HepG2 (cell line): ENCODE results near the gene RASGRP2. TPM values are rescaled to one million over a fixed set of nuclear protein-coding genes. Genes with fewer than 3 reads are reported as not detected.

Source experiments
- ATAC-seq: fragments of 200-7000 bp; cut with Tn5 transposase; 3 replicates; pipeline ENCODE4 v1.9.1; 2020; ENCODE audit warnings: mild to moderate bottlenecking, moderate library complexity
- BruUV-seq: library from RNA; stranded (reverse); fragments of 400-500 nt; replicated peaks from 2 replicates; lab custom pipeline; 2021; lab: Mats Ljungman, UMichigan
- CTCF ChIA-PET: fragments of 300-600 bp; formaldehyde crosslinking; extraction: SDS; loops from one replicate; lab custom pipeline; 2021; ENCODE audit warnings: low total read pairs, inconsistent platforms, low intra/inter-chr PET ratio; lab: Yijun Ruan, JAX
- POLR2A ChIA-PET: fragments of 350-600 bp; sonication (Branson Sonifier 250); formaldehyde crosslinking; loops from one replicate; lab custom pipeline; 2020; ENCODE audit warnings: antibody characterized with exemption, inconsistent platforms; lab: Yijun Ruan, JAX
- DNase-seq: peaks from one replicate; pipeline ENCODE4 v3.0.0-alpha.2; 2015; ENCODE audit warnings: low spot score
- FAIRE-seq: peaks from 3 replicates; lab custom pipeline; 2011; peaks lifted over from hg19 to GRCh38; lab: Jason Lieb, UNC
- H2AFZ ChIP-seq: one replicate; pipeline ENCODE4 v1.6.1; 2011; ENCODE audit warnings: low read length, inconsistent platforms
- H3K27ac ChIP-seq: fragments of 300-600 bp; 3 replicates; pipeline ENCODE4 v1.8.0; 2011; ENCODE audit warnings: mixed run types, mild to moderate bottlenecking, mixed read lengths, low read length, inconsistent platforms; ENCODE audit not compliant: insufficient read depth; ENCODE audit errors: extremely low read length
- H3K27me3 ChIP-seq, 2 experiments: fragments of 200-600 bp in 1 of 2; 2 replicates in 1 of 2; 3 replicates in 1 of 2; pipeline versions ENCODE4 v1.6.0 to v1.8.0; 2011; ENCODE audit warnings: low read length in 2 of 2, mild to moderate bottlenecking in 2 of 2, moderate library complexity in 2 of 2, inconsistent platforms in 1 of 2; ENCODE audit not compliant: insufficient read depth in 2 of 2, control insufficient read depth in 1 of 2
- H3K36me3 ChIP-seq, 2 experiments: fragments of 200-600 bp in 1 of 2; replicated peaks in 1 of 2; 2 replicates in 1 of 2; 3 replicates in 1 of 2; pipeline versions ENCODE4 v1.5.1 to v1.8.0; 2011; ENCODE audit warnings: low read length in 2 of 2, inconsistent platforms in 1 of 2; ENCODE audit not compliant: insufficient read depth in 2 of 2, control insufficient read depth in 1 of 2
- H3K4me1 ChIP-seq: 2 replicates; pipeline ENCODE4 v1.5.1; 2012; ENCODE audit warnings: low read length, inconsistent platforms; ENCODE audit not compliant: insufficient read depth
- H3K4me2 ChIP-seq: 2 replicates; pipeline ENCODE4 v1.6.0; 2011; ENCODE audit warnings: low read depth, low read length, inconsistent platforms
- H3K4me3 ChIP-seq, 3 experiments: fragments of 200-600 bp in 1 of 3; sonication (generic), shearing (Covaris generic) in 1 of 3; replicated peaks in 1 of 3; 2 replicates each; pipeline ENCODE4 v1.5.1; 2011 to 2016; ENCODE audit warnings: low read length in 3 of 3, inconsistent platforms in 2 of 3, low read depth in 2 of 3, mild to moderate bottlenecking in 2 of 3, control low read depth in 1 of 3, mixed read lengths in 1 of 3; ENCODE audit not compliant: insufficient read depth in 1 of 3
- H3K79me2 ChIP-seq: one replicate; pipeline ENCODE4 v1.6.1; 2011; ENCODE audit warnings: low read length, inconsistent platforms; ENCODE audit not compliant: insufficient read depth
- H3K9ac ChIP-seq: 2 replicates; pipeline ENCODE4 v1.6.0; 2011; ENCODE audit warnings: mild to moderate bottlenecking, low read depth, low read length, inconsistent platforms; ENCODE audit not compliant: insufficient read depth
- H3K9me3 ChIP-seq: 2 replicates; pipeline ENCODE4 v1.5.1; 2012; ENCODE audit warnings: mild to moderate bottlenecking, low read length
- H4K20me1 ChIP-seq: 2 replicates; pipeline ENCODE4 v1.6.0; 2011; ENCODE audit warnings: inconsistent platforms, mild to moderate bottlenecking, low read length, moderate library complexity; ENCODE audit not compliant: insufficient read depth
- ARNTL ChIP-seq: sonication (generic); formaldehyde crosslinking; IDR thresholded peaks from 2 replicates; pipeline ENCODE4 v1.4.0; 2020; ENCODE audit warnings: mild to moderate bottlenecking, missing genetic modification reagents
- E2F2 ChIP-seq: sonication (generic); formaldehyde crosslinking; IDR thresholded peaks from 2 replicates; pipeline ENCODE4 v1.4.0; 2020; ENCODE audit warnings: missing genetic modification reagents, borderline replicate concordance
- FOSL2 ChIP-seq: sonication (generic); formaldehyde crosslinking; IDR thresholded peaks from 2 replicates; pipeline ENCODE4 v1.4.0; 2020; ENCODE audit warnings: missing genetic modification reagents
- IKZF1 ChIP-seq: fragments of 450-650 bp; IDR thresholded peaks from 2 replicates; pipeline ENCODE4 v1.7.1; 2016
- ISL2 ChIP-seq: sonication (generic); formaldehyde crosslinking; IDR thresholded peaks from 2 replicates; pipeline ENCODE4 v1.5.0; 2020; ENCODE audit warnings: missing genetic modification reagents
- KDM1A ChIP-seq: IDR thresholded peaks from 2 replicates; pipeline ENCODE4 v1.6.1; 2016; ENCODE audit warnings: missing compliant biosample characterization
- KDM5A ChIP-seq: fragments of 200-600 bp; sonication (generic); IDR thresholded peaks from 2 replicates; pipeline ENCODE4 v1.7.0; 2018; ENCODE audit warnings: antibody characterized with exemption, mild to moderate bottlenecking, low read length, borderline replicate concordance
- KLF16 ChIP-seq, 2 experiments: sonication (generic) in 1 of 2; formaldehyde crosslinking in 1 of 2; IDR thresholded peaks; 2 replicates each; pipeline versions ENCODE4 v1.6.1 to v1.8.0; 2016 to 2023; ENCODE audit warnings: missing genetic modification reagents in 2 of 2, missing compliant biosample characterization in 1 of 2
- RBAK ChIP-seq: sonication (generic); formaldehyde crosslinking; IDR thresholded peaks from 2 replicates; pipeline ENCODE4 v1.5.1; 2020; ENCODE audit warnings: mild to moderate bottlenecking, missing genetic modification reagents
- RBFOX2 ChIP-seq: fragments of 200-400 bp; formaldehyde crosslinking; IDR thresholded peaks from 2 replicates; pipeline ENCODE4 v1.6.1; 2017; ENCODE audit warnings: low read depth, mild to moderate bottlenecking, low read length
- REPIN1 ChIP-seq: sonication (generic); formaldehyde crosslinking; IDR thresholded peaks from 2 replicates; pipeline ENCODE4 v1.8.0; 2022; ENCODE audit warnings: missing genetic modification reagents, low read depth, mild to moderate bottlenecking, borderline replicate concordance
- RFXANK ChIP-seq: IDR thresholded peaks from 2 replicates; pipeline ENCODE4 v1.6.1; 2016
- SMYD3 ChIP-seq: sonication (generic); formaldehyde crosslinking; IDR thresholded peaks from 2 replicates; pipeline ENCODE4 v1.8.1; 2023; ENCODE audit warnings: mild to moderate bottlenecking, missing genetic modification reagents
- ZNF512B ChIP-seq: sonication (generic); formaldehyde crosslinking; IDR thresholded peaks from 2 replicates; pipeline ENCODE4 v1.5.1; 2020; ENCODE audit warnings: missing genetic modification reagents, mild to moderate bottlenecking, borderline replicate concordance
- ZNF557 ChIP-seq: sonication (generic); formaldehyde crosslinking; IDR thresholded peaks from 2 replicates; pipeline ENCODE4 v1.4.0; 2020; ENCODE audit warnings: missing genetic modification reagents
- ZNF737 ChIP-seq: sonication (generic); formaldehyde crosslinking; IDR thresholded peaks from 2 replicates; pipeline ENCODE4 v1.5.0; 2020; ENCODE audit warnings: missing genetic modification reagents, mild to moderate bottlenecking, borderline replicate concordance
- ZNF792 ChIP-seq: IDR thresholded peaks from 2 replicates; pipeline ENCODE4 v1.6.1; 2016
- ZSCAN25 ChIP-seq: sonication (generic); formaldehyde crosslinking; IDR thresholded peaks from 2 replicates; pipeline ENCODE4 v1.8.0; 2022; ENCODE audit warnings: mild to moderate bottlenecking, missing genetic modification reagents
- WGBS: methylation state at CpG from one replicate; pipeline ENCODE4 v1.1.6; 2017; ENCODE audit warnings: low lambda C conversion rate; 5-methylcytosine and 5-hydroxymethylcytosine counted together
- in situ Hi-C: cut with HindIII; loops from 2 replicates; pipeline ENCODE4 v1.10.0; 2017; ENCODE audit warnings: low pct_unique_long_range_greater_than_20kb; ENCODE audit not compliant: extremely low pct_ligation_motif_present
- intact Hi-C: fragments of 100-400 bp; cut with micrococcal nuclease; formaldehyde crosslinking; loops from one replicate; pipeline ENCODE4 v1.10.0; 2022; ENCODE audit not compliant: unreplicated experiment
- polyA plus RNA-seq, 8 experiments: library from polyadenylated mRNA; depleted of rRNA in 3 of 8; stranded (reverse) in 7 of 8; unstranded in 1 of 8; fragments of >200 nt; fragmentation: Illumina TruSeq in 4 of 8; extraction: Trizol in 4 of 8; gene quantifications; 2 replicates each; pipeline versions ENCODE4 v1.2.1 to v1.2.3, GENCODE V29; 2011 to 2016; ENCODE audit warnings: low read depth in 4 of 8, missing spikeins in 1 of 8, mixed read lengths in 1 of 8; ENCODE audit not compliant: insufficient read depth in 1 of 8
- total RNA-seq, 5 experiments: library from RNA; depleted of rRNA; stranded (reverse); fragments of >200 nt; fragmentation: Illumina TruSeq; extraction: Trizol; gene quantifications; 2 replicates each; pipeline ENCODE4 v1.2.3, GENCODE V29; 2016; ENCODE audit warnings: low read depth in 1 of 5

Gene RASGRP2
- total and polyA plus RNA-seq, 2 of the 13 experiments (the other 11 are each of a cell fraction or from before 2014, with no cell fraction given) = 0.61 TPM; not detected in 1

GRCh38 chr11:64776425-64776824 lies 32.5 kb upstream of the RASGRP2 start:
- ChIA-PET POLR2A (interaction anchor here (0.9 to 1.1 kb wide), 2 partner anchors 11 to 12 kb away, joined by 3 read pairs; no protein-coding TSS in a partner anchor), CTCF (no interaction called here)
- WGBS = 87% methylated on average over 6 of the region's 6 CpGs
- peaks cover 52% of the 10 kb centered on the region for H3K4me1 ChIP-seq
- intact Hi-C loops = no loop called here
- H3K27me3 ChIP-seq = no peaks in the 10 kb centered on the region; a peak in 1 of 5 replicates
- DNase-seq = no peak
- H3K36me3 ChIP-seq = peaks cover 29 to 58% of the 10 kb centered on the region in 2 experiments
- in situ Hi-C loops = no loop called here
- H3K27ac ChIP-seq = no peak overlapping the region
- BruUV-seq = no TSS peak
- H3K9ac ChIP-seq = peak overlapping the region; percentile 89
- no peak overlapping the region for H2AFZ ChIP-seq
- TF ChIP-seq RBFOX2 (peak; percentile 53), IKZF1 (no peak), SMYD3 (CRISPR knock-in tag) (no peak), RBAK (CRISPR knock-in tag) (no peak), ZSCAN25 (CRISPR knock-in tag) (no peak), ARNTL (CRISPR knock-in tag) (no peak), KDM5A (no peak)
- peak overlapping the region; percentile 95 for H3K4me2 ChIP-seq
- H3K79me2 ChIP-seq = peaks cover 57% of the 10 kb centered on the region
- FAIRE-seq = no peak
- no peaks in the 10 kb centered on the region for H3K9me3 ChIP-seq
- no peak for ATAC-seq
- peaks cover 61% of the 10 kb centered on the region for H4K20me1 ChIP-seq
- peak overlapping the region; percentile 94 to 98 (median 94); a peak in 5 of 6 replicates for H3K4me3 ChIP-seq

- no peak for ATAC-seq
- POLR2A ChIA-PET = interaction anchor here (1.0 kb wide), 1 partner anchor 8 kb away, joined by 3 read pairs; no protein-coding TSS in a partner anchor
- CTCF ChIA-PET = no interaction called here
- Histone ChIP-seq H4K20me1 (peaks cover 82% of the 10 kb centered on the region), H3K9me3 (no peaks in the 10 kb centered on the region), H3K4me1 (peaks cover 44% of the 10 kb centered on the region), H3K4me3 (no peak overlapping the region), H3K36me3 (peaks cover 49 to 81% of the 10 kb centered on the region in 2 experiments), H3K9ac (no peak overlapping the region), H3K27ac (no peak overlapping the region), H3K4me2 (no peak overlapping the region), H3K79me2 (peaks cover 57% of the 10 kb centered on the region), H2AFZ (no peak overlapping the region), H3K27me3 (no peaks in the 10 kb centered on the region; a peak in 1 of 5 replicates)
- no peak for FAIRE-seq
- WGBS = 84% methylated on average over 5 of the region's 5 CpGs
- BruUV-seq = no TSS peak
- no peak for DNase-seq
- in situ Hi-C loops = no loop called here
- intact Hi-C loops = no loop called here
- TF ChIP-seq KDM1A (CRISPR knock-in tag) = no peak
- TF ChIP-seq ZNF792 (CRISPR knock-in tag) = no peak
- TF ChIP-seq ZNF512B (CRISPR knock-in tag) = no peak
- TF ChIP-seq KLF16 (CRISPR knock-in tag; IDR thresholded peaks at IDR 0.05) = 0 out of 4 replicates have a peak, but pooled peaks of 1 of the 2 experiments have one; percentile 0
- TF ChIP-seq E2F2 (CRISPR knock-in tag) = no peak
- TF ChIP-seq ZNF557 (CRISPR knock-in tag) = no peak
- no peak for TF ChIP-seq ZNF737 (CRISPR knock-in tag)
- no peak for TF ChIP-seq FOSL2 (CRISPR knock-in tag)
- no peak for TF ChIP-seq RFXANK
- no peak for TF ChIP-seq REPIN1 (CRISPR knock-in tag)
- no peak for TF ChIP-seq ISL2 (CRISPR knock-in tag)
These were observed 30.2 kb upstream of the RASGRP2 start for GRCh38 chr11:64774144-64774543.
